Retinal pigment epithelial cell (primary cell): ENCODE data around the gene GABRG3.
A peak's percentile ranks its signal among the peaks of the same experiment; 100 is the strongest.

Experiments
- DNase-seq: peaks from one replicate; pipeline ENCODE4 v3.0.0-alpha.2; 2010; ENCODE audit warnings: low read depth
- H3K4me3 ChIP-seq: 2 replicates; pipeline ENCODE4 v1.5.1; 2011; ENCODE audit warnings: mild to moderate bottlenecking, low read length, control low read depth, moderate library complexity
- CTCF ChIP-seq: conservative IDR thresholded peaks from 2 replicates; pipeline ENCODE4 v1.5.1; 2011; ENCODE audit warnings: low read depth, low read length, control low read depth, inconsistent platforms

The GABRG3 gene

GRCh38 chr15:26970712-26971210 lies at the start of gene GABRG3:
TSS of gene GABRG3 (plus strand) at chr15:26971181.
- H3K4me3 ChIP-seq: peak within 1 kb of the TSS; percentile 37
- no peak for DNase-seq
- TF ChIP-seq CTCF: no peak

GRCh38 chr15:26921433-26921832 lies 49.5 kb upstream of the GABRG3 start:
- no peak for TF ChIP-seq CTCF
- DNase-seq: no peak
- H3K4me3 ChIP-seq: no peak overlapping the region

- DNase-seq: no peak
- TF ChIP-seq CTCF: no peak
Observed at GRCh38 chr15:26926081-26926480, 44.9 kb upstream of the GABRG3 start.

GRCh38 chr15:26928051-26928450 lies 42.9 kb upstream of the GABRG3 start:
- no peak for TF ChIP-seq CTCF
- no peak overlapping the region for H3K4me3 ChIP-seq
- no peak for DNase-seq

More at GRCh38 chr15:26926081-26926480, 44.9 kb upstream of the GABRG3 start:
- no peak overlapping the region for H3K4me3 ChIP-seq

- DNase-seq: no peak
- H3K4me3 ChIP-seq: no peak overlapping the region
- TF ChIP-seq CTCF: no peak
Observed at GRCh38 chr15:26929588-26929987, 41.4 kb upstream of the GABRG3 start.

GRCh38 chr15:26934848-26935247 lies 36.1 kb upstream of the GABRG3 start:
- DNase-seq: no peak
- no peak for TF ChIP-seq CTCF
- no peak overlapping the region for H3K4me3 ChIP-seq

- no peak overlapping the region for H3K4me3 ChIP-seq
- TF ChIP-seq CTCF: no peak
- DNase-seq: no peak
Observed at GRCh38 chr15:26935322-26935721, 35.7 kb upstream of the GABRG3 start.
